Ovary (tissue), 9 donors: ENCODE measurements around the gene MMP21. TPM values are rescaled to one million over a fixed set of nuclear protein-coding genes. Genes with fewer than 3 reads are reported as not detected.

ENCODE experiments used
- DNase-seq, 5 donors: peaks; one replicate each; pipeline ENCODE4 v3.0.0-alpha.2; 2019 to 2020
- H3K27ac ChIP-seq, 2 donors: fragments of 200-600 bp; one replicate each; pipeline versions ENCODE4 v1.5.1 to v1.8.0; 2019 to 2022
- H3K27me3 ChIP-seq: fragments of 200-600 bp; one replicate; pipeline ENCODE4 v1.8.0; 2022
- H3K36me3 ChIP-seq: fragments of 200-600 bp; sonication (generic); one replicate; pipeline ENCODE4 v1.5.1; 2019
- H3K4me1 ChIP-seq: one replicate; pipeline ENCODE4 v1.8.1; 2013; ENCODE audit warnings: mild to moderate bottlenecking, moderate library complexity; ENCODE audit not compliant: insufficient read depth
- H3K4me3 ChIP-seq: fragments of 200-600 bp; sonication (generic); one replicate; pipeline ENCODE4 v1.5.1; 2017
- H3K9me3 ChIP-seq, 2 donors: fragments of 200-600 bp in 1 of 2; sonication (generic) in 1 of 2; one replicate each; pipeline versions ENCODE4 v1.5.1 to v1.8.1; 2013 to 2019; ENCODE audit warnings: mild to moderate bottlenecking in 1 of 2, moderate library complexity in 1 of 2
- EP300 ChIP-seq: sonication (generic); formaldehyde crosslinking; IDR thresholded peaks from one replicate; pipeline ENCODE4 v1.6.1; 2017; ENCODE audit warnings: antibody characterized with exemption
- POLR2A ChIP-seq: fragments of 450-650 bp; IDR thresholded peaks from one replicate; pipeline ENCODE4 v1.6.1; 2017; ENCODE audit warnings: antibody characterized with exemption, mild to moderate bottlenecking, moderate library complexity
- WGBS, 3 donors: extraction: QIAGEN DNeasy Blood & Tissue Kit in 1 of 3; methylation state at CpG; one replicate each; pipeline versions ENCODE4 v1.1.5 to v1.1.7; 2013 to 2017; 5-methylcytosine and 5-hydroxymethylcytosine counted together
- intact Hi-C, 4 donors: fragments of 100-400 bp; cut with DNase I; formaldehyde crosslinking; loops; one replicate each; pipeline versions ENCODE4 v1.11.0 to v1.15.1; 2022 to 2023
- polyA plus RNA-seq, 2 donors: library from polyadenylated mRNA; stranded (reverse); fragments of 200-250 nt in 1 of 2; fragments of 350-450 nt in 1 of 2; fragmentation: Illumina TruSeq in 1 of 2; extraction: RNeasy Lipid Tissue Mini Kit (QIAGEN cat#74804) in 1 of 2; gene quantifications; one replicate each; pipeline ENCODE4 v1.2.3, GENCODE V29; 2013 to 2014
- total RNA-seq, 7 donors: library from RNA; depleted of rRNA in 2 of 7; stranded (reverse); fragments of >200 nt in 2 of 7; fragmentation: NEBNext Ultra II Directional in 3 of 7; extraction: Animal tissue kit (Norgen Biotek cat#: 25700) in 3 of 7; gene quantifications; one replicate each; pipeline versions ENCODE4 v1.1.0 to v1.2.4, GENCODE V29; 2016 to 2023
- TF ChIP-seq, protein P1 (sequence below), 3 donors: fragments of 450-650 bp in 2 of 3; fragments of 200-600 bp in 1 of 3; IDR thresholded peaks; one replicate each; pipeline versions ENCODE4 v1.5.1 to v1.8.0; 2016 to 2022; ENCODE audit warnings: antibody characterized with exemption in 3 of 3, mild to moderate bottlenecking in 1 of 3
- donor health status: DM: no; HTN: no; CAD: no; lungs with moderate emphysema.
- donor health status: DM: no; HTN: no; CAD: no.
- donor health status: Bipolar disorder and iron deficiency.
- donor health status: DM: yes; HTN: yes; CAD: no.
- donor health status: DM: no; HTN: no; CAD: no.
- donor health status: DM: yes; HTN: yes; CAD: no.

MMP21 gene
- total and polyA plus RNA-seq, 9 donors = 0.11 to 1.6 (median 1.00) TPM

DNA sequence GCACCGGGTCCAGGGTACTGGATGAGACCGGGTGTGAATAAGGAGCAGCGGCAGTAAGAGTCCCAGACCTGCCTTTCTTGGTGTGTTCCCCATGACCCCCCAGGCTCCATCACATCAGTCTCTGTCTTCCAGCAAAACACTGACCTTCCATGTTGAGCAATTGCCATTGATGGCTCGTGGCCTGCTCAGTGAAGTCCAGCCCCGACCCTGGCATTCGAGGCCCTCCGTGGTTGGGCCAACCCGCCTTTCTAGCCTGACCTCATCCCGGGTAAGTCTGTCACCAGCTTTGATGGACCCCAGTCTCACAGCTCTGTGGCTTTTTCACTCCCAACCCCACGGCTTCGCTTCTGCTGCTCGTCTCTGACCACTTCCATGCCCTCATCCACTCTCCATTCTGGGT lies 6.4 kb downstream of the MMP21 start:
- Histone ChIP-seq H3K4me1 (peaks cover 3% of the 10 kb centered on the region), H3K27me3 (no peaks in the 10 kb centered on the region), H3K4me3 (no peak overlapping the region), H3K27ac (no peak overlapping the region), H3K36me3 (no peaks in the 10 kb centered on the region), H3K9me3 (no peaks in the 10 kb centered on the region)
- TF ChIP-seq, protein P1, sequence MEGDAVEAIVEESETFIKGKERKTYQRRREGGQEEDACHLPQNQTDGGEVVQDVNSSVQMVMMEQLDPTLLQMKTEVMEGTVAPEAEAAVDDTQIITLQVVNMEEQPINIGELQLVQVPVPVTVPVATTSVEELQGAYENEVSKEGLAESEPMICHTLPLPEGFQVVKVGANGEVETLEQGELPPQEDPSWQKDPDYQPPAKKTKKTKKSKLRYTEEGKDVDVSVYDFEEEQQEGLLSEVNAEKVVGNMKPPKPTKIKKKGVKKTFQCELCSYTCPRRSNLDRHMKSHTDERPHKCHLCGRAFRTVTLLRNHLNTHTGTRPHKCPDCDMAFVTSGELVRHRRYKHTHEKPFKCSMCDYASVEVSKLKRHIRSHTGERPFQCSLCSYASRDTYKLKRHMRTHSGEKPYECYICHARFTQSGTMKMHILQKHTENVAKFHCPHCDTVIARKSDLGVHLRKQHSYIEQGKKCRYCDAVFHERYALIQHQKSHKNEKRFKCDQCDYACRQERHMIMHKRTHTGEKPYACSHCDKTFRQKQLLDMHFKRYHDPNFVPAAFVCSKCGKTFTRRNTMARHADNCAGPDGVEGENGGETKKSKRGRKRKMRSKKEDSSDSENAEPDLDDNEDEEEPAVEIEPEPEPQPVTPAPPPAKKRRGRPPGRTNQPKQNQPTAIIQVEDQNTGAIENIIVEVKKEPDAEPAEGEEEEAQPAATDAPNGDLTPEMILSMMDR (IDR thresholded peaks at IDR 0.05) = no peak
- TF ChIP-seq EP300 (no peak), POLR2A (no peak)
- WGBS, 3 donors = 88 to 92% (median 90%) methylated on average over 12 of the region's 12 CpGs
- intact Hi-C loops = no loop called here
- no peak for DNase-seq

DNA sequence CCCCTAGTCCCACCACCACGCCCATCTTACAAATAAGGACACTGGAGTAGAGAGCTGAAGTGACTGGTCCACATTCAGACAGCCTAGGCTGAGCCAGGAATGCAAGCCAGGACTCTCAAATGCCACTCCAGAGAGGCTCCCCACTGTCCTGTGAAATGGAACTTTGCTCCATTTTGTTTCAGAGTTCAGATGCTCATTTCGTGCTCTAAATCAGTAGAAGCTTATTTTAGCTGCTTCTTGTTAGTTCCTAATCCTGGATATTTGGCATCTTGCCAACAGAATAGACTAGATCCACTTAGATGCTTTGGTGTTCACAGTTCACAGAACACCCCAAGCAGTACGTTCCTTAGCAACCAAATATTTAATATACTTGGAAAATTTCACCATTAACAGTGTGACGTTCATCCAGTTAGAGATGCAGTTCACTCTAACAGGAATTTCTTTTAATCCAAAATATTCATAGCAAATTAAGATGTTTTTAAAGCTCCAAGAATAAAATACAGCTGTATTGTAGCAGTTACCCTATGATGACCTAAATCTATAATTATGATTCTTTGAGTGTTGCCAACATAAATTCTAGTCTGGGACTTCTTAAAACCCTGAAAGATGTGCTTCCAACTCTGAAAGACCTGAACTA lies 7.3 kb downstream of the MMP21 start:
- no peaks in the 10 kb centered on the region for H3K27me3 ChIP-seq
- H3K36me3 ChIP-seq = no peaks in the 10 kb centered on the region
- H3K4me3 ChIP-seq = no peak overlapping the region
- no peak overlapping the region for H3K27ac ChIP-seq
- peaks cover 3% of the 10 kb centered on the region for H3K4me1 ChIP-seq
- no peak for TF ChIP-seq POLR2A
- TF ChIP-seq, protein P1 (IDR thresholded peaks at IDR 0.05) = no peak
- no peak for TF ChIP-seq EP300
- intact Hi-C loops = no loop called here
- 29 to 30% (median 30%) methylated on average over 4 of the region's 4 CpGs for WGBS, 3 donors
- no peaks in the 10 kb centered on the region for H3K9me3 ChIP-seq
- no peak for DNase-seq

DNA sequence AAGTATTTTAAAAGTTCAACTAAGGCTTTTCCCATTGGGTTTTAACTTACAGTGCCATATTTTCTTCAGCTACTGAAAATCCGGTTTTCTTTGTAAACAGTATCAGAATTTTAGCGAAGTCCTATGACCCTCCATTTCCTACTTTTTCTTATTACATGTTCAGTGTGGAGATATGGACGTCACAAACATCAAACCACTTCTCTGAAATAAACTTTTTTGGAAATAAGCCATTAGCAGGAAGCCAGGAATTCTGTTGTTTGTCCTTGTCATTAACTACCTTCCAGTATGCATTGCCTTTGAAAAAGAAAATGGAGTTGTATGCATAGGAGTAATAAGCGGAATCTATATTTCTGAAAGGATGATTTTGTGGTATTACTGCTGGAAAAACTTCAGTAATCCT lies 9.1 kb downstream of the MMP21 start:
- Histone ChIP-seq H3K36me3 (no peaks in the 10 kb centered on the region), H3K27ac (no peak overlapping the region), H3K9me3 (no peaks in the 10 kb centered on the region), H3K4me3 (no peak overlapping the region), H3K4me1 (peaks cover 3% of the 10 kb centered on the region), H3K27me3 (no peaks in the 10 kb centered on the region)
- WGBS, 3 donors = 66 to 76% (median 69%) methylated on average over 4 of the region's 4 CpGs
- no peak for TF ChIP-seq POLR2A
- TF ChIP-seq, protein P1 (IDR thresholded peaks at IDR 0.05) = no peak
- TF ChIP-seq EP300 = no peak
- intact Hi-C loops = no loop called here
- no peak for DNase-seq

DNA sequence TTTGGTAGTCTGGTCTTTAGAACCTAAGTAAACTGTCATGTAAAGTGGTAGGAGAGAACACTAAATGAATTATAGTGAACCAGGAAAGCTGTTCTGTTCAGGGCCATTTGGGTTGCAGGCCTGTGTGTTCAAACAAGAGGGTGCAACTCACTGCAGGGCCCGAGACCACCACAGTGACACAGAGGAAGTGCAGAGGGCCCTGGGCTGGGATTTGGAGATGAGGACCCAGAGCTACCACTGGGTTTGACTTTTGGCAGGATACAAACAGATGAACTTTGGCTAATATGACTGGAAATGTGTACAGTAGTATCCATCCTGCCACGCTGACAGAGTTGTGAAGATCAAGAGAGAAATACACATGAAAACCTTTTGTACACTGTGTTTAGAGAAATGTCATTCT lies 9.8 kb downstream of the MMP21 start:
- Histone ChIP-seq H3K4me1 (peaks cover 3% of the 10 kb centered on the region), H3K27me3 (no peaks in the 10 kb centered on the region), H3K9me3 (no peaks in the 10 kb centered on the region), H3K4me3 (no peak overlapping the region), H3K27ac (no peak overlapping the region), H3K36me3 (no peaks in the 10 kb centered on the region)
- 93 to 98% (median 96%) methylated on average over 2 of the region's 2 CpGs for WGBS, 3 donors
- intact Hi-C loops = no loop called here
- TF ChIP-seq EP300 (no peak), POLR2A (no peak)
- TF ChIP-seq, protein P1 (IDR thresholded peaks at IDR 0.05) = no peak
- no peak for DNase-seq
